Measurements from ENCODE around the gene TRIM10.

- no peak for TF ChIP-seq CTCF (IDR thresholded peaks at IDR 0.05)
- TF ChIP-seq POLR2AphosphoS5 (IDR thresholded peaks at IDR 0.05), result no peak
- TF ChIP-seq POLR2A (IDR thresholded peaks at IDR 0.05), result no peak
- no peak for TF ChIP-seq EP300 (IDR thresholded peaks at IDR 0.05)
These were observed 34.9 kb upstream of the TRIM10 start for GRCh38 chr6:30195951-30196350.

Measured in gastroesophageal sphincter (tissue), 3 donors.